ENCODE measurements around the gene UPP1. TPM values are rescaled to one million over a fixed set of nuclear protein-coding genes. Genes with fewer than 3 reads are reported as not detected.
A peak's percentile ranks its signal among the peaks of the same experiment; 100 is the strongest.

UPP1 gene
- total and polyA plus RNA-seq, 10 of the 15 experiments (the other 5 are each of a cell fraction or from before 2014, with no cell fraction given), result 0.93 to 7.9 (median 3.8) TPM

GRCh38 chr7:48087349-48087748 is 1.7 kb upstream of the UPP1 start (continued):
- TF ChIP-seq ZNF592 (IDR thresholded peaks at IDR 0.05), result no peak
- TF ChIP-seq BMI1 (IDR thresholded peaks at IDR 0.05; ENCODE audit: borderline replicate concordance), result no peak
- TF ChIP-seq IKZF1 (conservative IDR thresholded peaks at IDR 0.05), result peak; percentile 23; the same call in 1 of the 2 replicates
- TF ChIP-seq EZH2 (IDR thresholded peaks at IDR 0.05; ENCODE audit: borderline replicate concordance, control insufficient read depth, low read depth, low read length), result no peak
- peak; percentile 24 for TF ChIP-seq MEF2B (IDR thresholded peaks at IDR 0.05; ENCODE audit: partially characterized antibody, poor library complexity, severe bottlenecking)
- no peak for TF ChIP-seq USF2 (IDR thresholded peaks at IDR 0.05; ENCODE audit: borderline replicate concordance, low read depth, low read length)
- no peak for TF ChIP-seq NFIC (IDR thresholded peaks at IDR 0.05; ENCODE audit: low read depth, low read length)
- TF ChIP-seq EP300 (IDR thresholded peaks at IDR 0.05; ENCODE audit: borderline replicate concordance in 1 of 2, control insufficient read depth in 1 of 2, low read depth in 2 of 2, low read length in 2 of 2), result no peak
- no peak for TF ChIP-seq CHD1 (IDR thresholded peaks at IDR 0.05; ENCODE audit: low read depth, low read length)
- TF ChIP-seq ZBED1 (IDR thresholded peaks at IDR 0.05; ENCODE audit: borderline replicate concordance), result no peak
- 0 out of 2 replicates have a peak, but pooled peaks have one; percentile 22 for TF ChIP-seq JUNB (IDR thresholded peaks at IDR 0.05)
- TF ChIP-seq BHLHE40 (IDR thresholded peaks at IDR 0.05; ENCODE audit: borderline replicate concordance in 1 of 2, low read depth in 2 of 2, low read length in 1 of 2), result peak; percentile 16 to 32; a peak in 1 of 4 replicates
